Esophagus squamous epithelium (tissue), 5 donors: ENCODE measurements around the gene IL22RA1. TPM values are rescaled to one million over a fixed set of nuclear protein-coding genes. Genes with fewer than 3 reads are reported as not detected.

Source experiments
- DNase-seq: peaks from one replicate; lab custom pipeline; 2025; lab: John Stamatoyannopoulos, UW
- H3K27ac ChIP-seq, 4 donors: fragments of 200-600 bp; sonication (generic); one replicate each; pipeline ENCODE4 v1.5.1; 2016 to 2019; ENCODE audit warnings: mild to moderate bottlenecking in 1 of 4
- H3K27me3 ChIP-seq, 4 donors: fragments of 200-600 bp; sonication (generic); 1 replicate in 3 of 4; 2 replicates in 1 of 4; pipeline versions ENCODE4 v1.5.1 to v1.6.0; 2017 to 2021; ENCODE audit warnings: antibody characterized with exemption in 1 of 4
- H3K36me3 ChIP-seq, 3 donors: fragments of 200-600 bp; sonication (generic); one replicate each; pipeline ENCODE4 v1.5.1; 2016 to 2019
- H3K4me1 ChIP-seq, 3 donors: fragments of 200-600 bp; sonication (generic); one replicate each; pipeline ENCODE4 v1.5.1; 2017 to 2019
- H3K4me3 ChIP-seq, 4 donors: fragments of 200-600 bp; sonication (generic); 1 replicate in 3 of 4; 2 replicates in 1 of 4; pipeline ENCODE4 v1.5.1; 2016 to 2019; ENCODE audit warnings: mild to moderate bottlenecking in 2 of 4, moderate library complexity in 1 of 4
- H3K9me3 ChIP-seq, 3 donors: fragments of 200-600 bp; sonication (generic); one replicate each; pipeline ENCODE4 v1.5.1; 2016 to 2019
- POLR2A ChIP-seq, 4 donors: fragments of 450-650 bp; IDR thresholded peaks; one replicate each; pipeline ENCODE4 v1.6.1; 2017; ENCODE audit warnings: antibody characterized with exemption in 4 of 4, mild to moderate bottlenecking in 4 of 4, moderate library complexity in 3 of 4
- WGBS, 2 donors: methylation state at CpG; one replicate each; pipeline ENCODE4 v1.1.5; 2018; 5-methylcytosine and 5-hydroxymethylcytosine counted together
- intact Hi-C: fragments of 100-400 bp; cut with DNase I; formaldehyde crosslinking; loops from one replicate; pipeline ENCODE4 v1.15.0; 2022
- total RNA-seq, 4 donors: library from RNA; depleted of rRNA; stranded (reverse); fragments of >200 nt; gene quantifications; one replicate each; pipeline ENCODE4 v1.1.0, GENCODE V29; 2016
- TF ChIP-seq, protein P1 (sequence below), 6 experiments: fragments of 450-650 bp in 4 of 6; fragments of 200-600 bp in 2 of 6; sonication (generic) in 2 of 6; IDR thresholded peaks; one replicate each; pipeline ENCODE4 v1.5.1; 2016 to 2019; ENCODE audit warnings: antibody characterized with exemption in 6 of 6, mild to moderate bottlenecking in 4 of 6, moderate library complexity in 4 of 6
- donor health status: DM: yes; HTN: yes; CAD: no.

Gene IL22RA1
- total RNA-seq, 4 donors from 2014 or later: 3.6 to 16.0 (median 10.5) TPM

DNA sequence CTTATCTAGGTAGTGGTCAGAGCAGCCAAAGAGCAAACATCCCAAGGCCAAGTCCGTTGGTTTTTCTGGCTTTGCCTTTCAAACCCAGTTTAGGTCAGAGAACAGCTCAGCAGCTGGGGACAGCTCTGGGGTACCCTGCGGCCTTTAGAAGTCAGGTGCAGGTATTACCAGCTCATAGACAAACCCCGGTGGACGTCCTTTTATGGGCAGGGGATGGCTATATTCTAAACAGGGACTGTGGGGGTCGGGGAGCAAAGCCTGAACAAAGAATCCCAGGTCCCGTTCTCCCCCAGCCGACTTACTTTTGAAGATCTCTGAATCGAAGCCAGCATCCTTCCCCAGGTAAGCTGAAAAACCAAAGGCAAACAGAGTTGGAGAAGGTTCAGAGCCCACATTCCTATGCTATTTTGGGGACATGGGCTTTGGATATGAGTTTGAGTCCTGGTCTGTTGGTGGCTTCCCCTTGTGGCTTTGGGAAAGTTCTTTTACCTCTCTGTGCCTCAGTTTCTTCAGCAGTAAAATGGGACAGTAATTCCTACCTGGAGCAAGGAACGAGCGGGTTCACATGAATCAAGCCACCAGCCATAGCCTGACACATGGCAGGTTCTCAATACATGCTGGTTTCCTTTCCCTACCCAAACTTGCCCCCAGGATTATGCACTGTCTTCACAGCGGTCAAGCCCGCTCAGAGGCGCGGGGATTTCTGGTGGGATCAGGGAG is 47.6 kb downstream of the IL22RA1 start:
- Histone ChIP-seq H3K27ac (no peak overlapping the region), H3K36me3 (no peaks in the 10 kb centered on the region), H3K9me3 (no peaks in the 10 kb centered on the region), H3K4me3 (no peak overlapping the region), H3K27me3 (no peaks in the 10 kb centered on the region), H3K4me1 (peaks cover 0 to 2% (median 2%) of the 10 kb centered on the region in 3 donors)
- intact Hi-C loops: no loop called here
- no peak for DNase-seq
- no peak for TF ChIP-seq POLR2A (IDR thresholded peaks at IDR 0.05)
- TF ChIP-seq, protein P1, sequence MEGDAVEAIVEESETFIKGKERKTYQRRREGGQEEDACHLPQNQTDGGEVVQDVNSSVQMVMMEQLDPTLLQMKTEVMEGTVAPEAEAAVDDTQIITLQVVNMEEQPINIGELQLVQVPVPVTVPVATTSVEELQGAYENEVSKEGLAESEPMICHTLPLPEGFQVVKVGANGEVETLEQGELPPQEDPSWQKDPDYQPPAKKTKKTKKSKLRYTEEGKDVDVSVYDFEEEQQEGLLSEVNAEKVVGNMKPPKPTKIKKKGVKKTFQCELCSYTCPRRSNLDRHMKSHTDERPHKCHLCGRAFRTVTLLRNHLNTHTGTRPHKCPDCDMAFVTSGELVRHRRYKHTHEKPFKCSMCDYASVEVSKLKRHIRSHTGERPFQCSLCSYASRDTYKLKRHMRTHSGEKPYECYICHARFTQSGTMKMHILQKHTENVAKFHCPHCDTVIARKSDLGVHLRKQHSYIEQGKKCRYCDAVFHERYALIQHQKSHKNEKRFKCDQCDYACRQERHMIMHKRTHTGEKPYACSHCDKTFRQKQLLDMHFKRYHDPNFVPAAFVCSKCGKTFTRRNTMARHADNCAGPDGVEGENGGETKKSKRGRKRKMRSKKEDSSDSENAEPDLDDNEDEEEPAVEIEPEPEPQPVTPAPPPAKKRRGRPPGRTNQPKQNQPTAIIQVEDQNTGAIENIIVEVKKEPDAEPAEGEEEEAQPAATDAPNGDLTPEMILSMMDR (IDR thresholded peaks at IDR 0.05): no peak
- 68 to 86% methylated on average over 4 to 10 of the region's 14 CpGs for WGBS, 2 donors

DNA sequence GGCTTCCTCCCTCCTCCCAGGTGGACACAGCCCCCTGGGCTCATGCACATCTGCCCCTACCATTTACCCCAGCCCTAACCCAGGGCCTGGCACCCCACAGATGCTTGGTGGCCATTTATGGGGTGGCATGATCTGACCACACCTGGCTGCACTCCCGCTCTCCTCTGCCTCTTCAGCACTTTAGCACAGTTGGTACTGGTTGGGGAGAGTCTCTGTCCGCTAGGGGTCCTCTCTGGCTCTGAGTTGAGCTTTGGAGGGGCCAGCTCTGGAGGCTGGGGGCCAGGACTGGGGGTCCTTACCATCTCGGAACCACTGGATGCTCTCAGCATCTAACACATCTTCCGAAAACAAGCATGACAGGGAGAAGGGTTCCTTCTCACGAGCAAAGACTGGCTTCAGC is 48.4 kb downstream of the IL22RA1 start:
- intact Hi-C loops: no loop called here
- 80 to 100% methylated on average over 1 to 2 of the region's 5 CpGs for WGBS, 2 donors
- Histone ChIP-seq H3K4me1 (peaks cover 0 to 10% (median 6%) of the 10 kb centered on the region in 3 donors), H3K4me3 (no peak overlapping the region), H3K36me3 (no peaks in the 10 kb centered on the region), H3K9me3 (no peaks in the 10 kb centered on the region), H3K27me3 (no peaks in the 10 kb centered on the region), H3K27ac (no peak overlapping the region)
- no peak for DNase-seq
- no peak for TF ChIP-seq POLR2A (IDR thresholded peaks at IDR 0.05)
- TF ChIP-seq, protein P1 (IDR thresholded peaks at IDR 0.05): no peak

DNA sequence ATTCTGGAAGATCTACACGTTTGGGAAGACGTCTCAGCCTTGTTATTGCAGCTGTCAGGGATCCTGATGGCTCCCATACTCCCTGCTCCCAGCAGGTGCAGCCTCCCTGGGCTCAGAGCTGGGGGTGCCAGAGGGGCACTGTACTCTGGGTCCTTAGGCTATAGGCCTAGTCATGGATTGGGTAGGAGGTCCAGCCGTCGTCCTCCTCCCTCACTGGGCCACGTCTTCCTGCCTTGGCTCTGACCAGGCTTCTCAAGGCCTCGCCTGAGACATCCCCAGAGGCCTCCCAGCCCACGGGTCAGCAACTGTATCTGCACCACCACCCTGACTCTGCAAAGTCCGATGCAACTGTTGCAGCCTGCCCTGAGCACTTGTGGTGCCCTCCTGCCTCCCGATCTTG is 49.2 kb downstream of the IL22RA1 start:
- 61 to 80% methylated on average over 6 to 9 of the region's 9 CpGs for WGBS, 2 donors
- Histone ChIP-seq H3K27me3 (no peaks in the 10 kb centered on the region), H3K4me1 (peaks cover 0 to 12% (median 6%) of the 10 kb centered on the region in 3 donors), H3K9me3 (no peaks in the 10 kb centered on the region), H3K27ac (no peak overlapping the region), H3K36me3 (no peaks in the 10 kb centered on the region), H3K4me3 (no peak overlapping the region)
- TF ChIP-seq POLR2A (IDR thresholded peaks at IDR 0.05): no peak
- TF ChIP-seq, protein P1 (IDR thresholded peaks at IDR 0.05): no peak
- intact Hi-C loops: no loop called here
- DNase-seq: no peak

DNA sequence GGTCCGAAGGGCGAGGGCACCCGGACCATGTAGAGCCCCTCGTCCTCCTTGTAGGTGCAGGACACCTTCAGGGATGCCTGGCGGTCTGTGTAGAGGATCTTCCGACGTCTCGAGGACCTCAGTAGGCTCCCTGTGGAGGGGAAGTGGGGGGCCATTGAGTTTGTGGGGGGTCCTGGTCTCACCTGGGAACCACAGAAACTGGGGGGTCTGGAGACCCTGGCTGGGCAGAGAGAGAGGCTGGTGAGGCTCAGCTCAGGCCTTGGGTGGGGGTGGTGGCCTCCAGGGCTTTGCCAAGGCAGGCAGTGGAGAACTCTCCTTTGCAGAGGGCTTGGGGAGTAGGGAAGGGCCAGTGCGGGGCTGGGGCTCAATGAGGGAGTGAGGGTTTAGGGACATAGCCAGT is 50.0 kb downstream of the IL22RA1 start:
- Histone ChIP-seq H3K27ac (no peak overlapping the region), H3K36me3 (no peaks in the 10 kb centered on the region), H3K4me3 (no peak overlapping the region), H3K4me1 (peaks cover 0 to 12% (median 6%) of the 10 kb centered on the region in 3 donors), H3K9me3 (no peaks in the 10 kb centered on the region), H3K27me3 (no peaks in the 10 kb centered on the region)
- intact Hi-C loops: no loop called here
- DNase-seq: no peak
- 77 to 92% methylated on average over 4 to 5 of the region's 9 CpGs for WGBS, 2 donors
- TF ChIP-seq, protein P1 (IDR thresholded peaks at IDR 0.05): no peak
- no peak for TF ChIP-seq POLR2A (IDR thresholded peaks at IDR 0.05)

DNA sequence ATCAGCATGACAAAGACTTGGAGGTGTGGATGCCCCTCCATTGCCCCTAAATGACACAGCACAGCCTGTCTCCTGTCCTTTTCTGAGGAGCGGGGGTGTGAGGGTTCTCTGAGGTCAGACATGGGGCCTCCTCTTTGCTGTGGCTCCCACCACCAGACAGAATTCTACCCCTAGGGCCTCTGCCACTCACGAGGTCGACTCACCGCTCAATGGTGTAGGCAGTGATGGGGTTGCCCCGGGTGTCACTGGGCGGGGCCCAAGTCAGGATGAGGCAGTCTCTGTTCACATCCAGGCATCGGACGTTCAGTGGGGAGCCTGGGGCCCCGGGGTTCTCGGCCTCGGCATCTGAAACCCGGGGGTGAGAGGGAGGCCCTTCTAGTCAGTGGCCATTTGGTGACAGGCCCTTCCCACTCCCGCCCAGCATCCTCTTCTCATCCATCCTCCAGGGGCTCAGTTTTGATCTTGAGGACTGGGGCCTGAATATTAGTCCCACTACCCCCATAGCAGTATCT is 50.9 kb downstream of the IL22RA1 start:
- TF ChIP-seq, protein P1 (IDR thresholded peaks at IDR 0.05): no peak
- TF ChIP-seq POLR2A (IDR thresholded peaks at IDR 0.05): no peak

More for the DNA sequence above, 50.9 kb downstream of the IL22RA1 start:
- intact Hi-C loops: no loop called here
- WGBS, 2 donors: 78 to 81% methylated on average over 3 of the region's 13 CpGs
- Histone ChIP-seq H3K27me3 (no peaks in the 10 kb centered on the region), H3K4me1 (peaks cover 0 to 12% (median 6%) of the 10 kb centered on the region in 3 donors), H3K27ac (no peak overlapping the region), H3K36me3 (no peaks in the 10 kb centered on the region), H3K9me3 (no peaks in the 10 kb centered on the region), H3K4me3 (no peak overlapping the region)
- DNase-seq: no peak
